Lung (tissue), 12 donors: ENCODE results near the gene PRKG1. TPM values are rescaled to one million over a fixed set of nuclear protein-coding genes. Genes with fewer than 3 reads are reported as not detected.

Experiments
- ATAC-seq: fragments of 200-7000 bp; cut with Tn5 transposase; one replicate; pipeline ENCODE4 v1.9.1; 2020; ENCODE audit warnings: moderate number of reproducible peaks; ENCODE audit not compliant: insufficient read depth, low FRiP score
- DNase-seq, 3 donors: peaks; one replicate each; pipeline ENCODE4 v3.0.0-alpha.2; 2013 to 2017
- H3K27ac ChIP-seq, 2 donors: one replicate each; pipeline ENCODE4 v1.5.1; 2013; ENCODE audit warnings: mild to moderate bottlenecking in 2 of 2, moderate library complexity in 2 of 2, control low read depth in 1 of 2, inconsistent platforms in 1 of 2, low read depth in 1 of 2, low read length in 1 of 2
- H3K27me3 ChIP-seq, 3 donors: one replicate each; pipeline ENCODE4 v1.5.1; 2013; ENCODE audit warnings: low read length in 2 of 3; ENCODE audit not compliant: control insufficient read depth in 3 of 3, insufficient read depth in 3 of 3
- H3K36me3 ChIP-seq, 4 donors: one replicate each; pipeline ENCODE4 v1.5.1; 2013; ENCODE audit warnings: low read length in 4 of 4, mild to moderate bottlenecking in 1 of 4, moderate library complexity in 1 of 4; ENCODE audit not compliant: control insufficient read depth in 4 of 4, insufficient read depth in 4 of 4
- H3K4me1 ChIP-seq, 5 donors: one replicate each; pipeline ENCODE4 v1.5.1; 2013; ENCODE audit warnings: low read length in 5 of 5, mild to moderate bottlenecking in 2 of 5, moderate library complexity in 1 of 5; ENCODE audit not compliant: control insufficient read depth in 5 of 5, insufficient read depth in 5 of 5
- H3K4me3 ChIP-seq: one replicate; pipeline ENCODE4 v1.5.1; 2013; ENCODE audit warnings: mild to moderate bottlenecking, control low read depth, moderate library complexity
- H3K9ac ChIP-seq, 2 donors: one replicate each; pipeline ENCODE4 v1.5.1; 2013; ENCODE audit warnings: low read length in 2 of 2, control low read depth in 1 of 2; ENCODE audit not compliant: insufficient read depth in 1 of 2
- H3K9me3 ChIP-seq, 4 donors: one replicate each; pipeline ENCODE4 v1.5.1; 2013; ENCODE audit warnings: low read length in 3 of 4, mild to moderate bottlenecking in 1 of 4, moderate library complexity in 1 of 4; ENCODE audit not compliant: control insufficient read depth in 4 of 4, insufficient read depth in 3 of 4
- WGBS, 2 donors: extraction: QIAGEN DNeasy Blood & Tissue Kit; methylation state at CpG; one replicate each; pipeline ENCODE4 v1.1.7; 2013; 5-methylcytosine and 5-hydroxymethylcytosine counted together
- polyA plus RNA-seq, 2 donors: library from polyadenylated mRNA; stranded (reverse); fragments of 200-250 nt; gene quantifications; one replicate each; pipeline ENCODE4 v1.2.1, GENCODE V29; 2013
- total RNA-seq, 2 donors: library from RNA; depleted of rRNA in 1 of 2; stranded (reverse); fragments of >200 nt in 1 of 2; gene quantifications; one replicate each; pipeline ENCODE4 v1.2.1, GENCODE V29; 2014 to 2021
- TF ChIP-seq, protein P1 (sequence below): IDR thresholded peaks from 2 replicates; pipeline ENCODE4 v1.5.1; 2012; ENCODE audit warnings: mild to moderate bottlenecking; ENCODE audit errors: control extremely low read depth, extremely low read depth
- donor health status: control.
- donor health status: control.
- donor health status: Bipolar disorder and iron deficiency.
- donor health status: healthy.
- donor health status: DM: yes; HTN: yes; CAD: no.

PRKG1 gene
- total and polyA plus RNA-seq, 4 donors, result 2.1 to 50.8 (median 15.1) TPM

GRCh38 chr10:51313773-51314478 lies 239.6 kb downstream of the PRKG1 start:
- ATAC-seq, result no peak
- no peak overlapping the region for H3K4me3 ChIP-seq
- peaks cover 0 to 19% (median 3%) of the 10 kb centered on the region in 5 donors for H3K4me1 ChIP-seq
- no peaks in the 10 kb centered on the region for H3K9me3 ChIP-seq
- DNase-seq, result no peak
- H3K27ac ChIP-seq, result no peak overlapping the region
- H3K27me3 ChIP-seq, result no peaks in the 10 kb centered on the region
- TF ChIP-seq, protein P1, sequence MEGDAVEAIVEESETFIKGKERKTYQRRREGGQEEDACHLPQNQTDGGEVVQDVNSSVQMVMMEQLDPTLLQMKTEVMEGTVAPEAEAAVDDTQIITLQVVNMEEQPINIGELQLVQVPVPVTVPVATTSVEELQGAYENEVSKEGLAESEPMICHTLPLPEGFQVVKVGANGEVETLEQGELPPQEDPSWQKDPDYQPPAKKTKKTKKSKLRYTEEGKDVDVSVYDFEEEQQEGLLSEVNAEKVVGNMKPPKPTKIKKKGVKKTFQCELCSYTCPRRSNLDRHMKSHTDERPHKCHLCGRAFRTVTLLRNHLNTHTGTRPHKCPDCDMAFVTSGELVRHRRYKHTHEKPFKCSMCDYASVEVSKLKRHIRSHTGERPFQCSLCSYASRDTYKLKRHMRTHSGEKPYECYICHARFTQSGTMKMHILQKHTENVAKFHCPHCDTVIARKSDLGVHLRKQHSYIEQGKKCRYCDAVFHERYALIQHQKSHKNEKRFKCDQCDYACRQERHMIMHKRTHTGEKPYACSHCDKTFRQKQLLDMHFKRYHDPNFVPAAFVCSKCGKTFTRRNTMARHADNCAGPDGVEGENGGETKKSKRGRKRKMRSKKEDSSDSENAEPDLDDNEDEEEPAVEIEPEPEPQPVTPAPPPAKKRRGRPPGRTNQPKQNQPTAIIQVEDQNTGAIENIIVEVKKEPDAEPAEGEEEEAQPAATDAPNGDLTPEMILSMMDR, result no peak
- H3K9ac ChIP-seq, result no peak overlapping the region
- 67 to 78% methylated on average over 3 of the region's 3 CpGs for WGBS, 2 donors
- H3K36me3 ChIP-seq, result no peaks in the 10 kb centered on the region

DNA sequence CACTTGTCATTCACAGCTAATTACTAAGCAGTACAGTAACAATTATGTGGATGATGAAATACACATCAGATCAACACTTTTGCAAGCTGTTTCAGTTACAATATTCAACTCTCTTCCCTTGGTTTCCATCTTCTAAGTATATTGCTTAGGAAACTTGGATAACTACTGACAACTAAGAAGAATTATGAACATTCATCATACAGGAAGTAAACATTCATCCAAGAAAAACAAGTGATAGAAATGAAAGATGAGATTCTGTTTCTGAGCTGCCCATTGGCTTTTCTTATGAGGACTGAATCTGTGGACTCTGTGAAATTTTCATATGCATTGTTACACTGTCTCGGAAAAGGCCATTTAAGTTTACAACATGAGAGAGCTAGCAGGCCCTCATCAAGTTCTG lies 240.2 kb downstream of the PRKG1 start:
- TF ChIP-seq, protein P1, result no peak
- peak; percentile 6 for ATAC-seq
- 76 to 84% methylated on average over 1 of the region's 1 CpG for WGBS, 2 donors
- peaks cover 0 to 19% (median 3%) of the 10 kb centered on the region in 5 donors for H3K4me1 ChIP-seq
- H3K36me3 ChIP-seq, result no peaks in the 10 kb centered on the region
- no peaks in the 10 kb centered on the region for H3K9me3 ChIP-seq
- DNase-seq, result peak in 2 of 3 donors; percentile 73 to 80
- no peaks in the 10 kb centered on the region for H3K27me3 ChIP-seq
- no peak overlapping the region for H3K9ac ChIP-seq
- H3K4me3 ChIP-seq, result no peak overlapping the region
- H3K27ac ChIP-seq, result no peak overlapping the region

- no peak for ATAC-seq
- H3K36me3 ChIP-seq, result no peaks in the 10 kb centered on the region
- H3K9me3 ChIP-seq, result no peaks in the 10 kb centered on the region
- 75 to 93% methylated on average over 2 of the region's 2 CpGs for WGBS, 2 donors
- H3K27me3 ChIP-seq, result no peaks in the 10 kb centered on the region
- TF ChIP-seq, protein P1, result no peak
- H3K27ac ChIP-seq, result no peak overlapping the region
- H3K9ac ChIP-seq, result no peak overlapping the region
- DNase-seq, result no peak
- H3K4me3 ChIP-seq, result no peak overlapping the region
- peaks cover 0 to 16% (median 0%) of the 10 kb centered on the region in 5 donors for H3K4me1 ChIP-seq
Observed at GRCh38 chr10:51318399-51319172, 244.3 kb downstream of the PRKG1 start.
